HG03442 (cell line): ENCODE results near the gene CPEB2.

Experiments
- ATAC-seq: cut with Tn5 transposase; IDR thresholded peaks from one replicate; pipeline ENCODE4 v1.9.1; 2021; ENCODE audit warnings: mild to moderate bottlenecking, moderate library complexity; ENCODE audit not compliant: unreplicated experiment

Gene CPEB2

DNA sequence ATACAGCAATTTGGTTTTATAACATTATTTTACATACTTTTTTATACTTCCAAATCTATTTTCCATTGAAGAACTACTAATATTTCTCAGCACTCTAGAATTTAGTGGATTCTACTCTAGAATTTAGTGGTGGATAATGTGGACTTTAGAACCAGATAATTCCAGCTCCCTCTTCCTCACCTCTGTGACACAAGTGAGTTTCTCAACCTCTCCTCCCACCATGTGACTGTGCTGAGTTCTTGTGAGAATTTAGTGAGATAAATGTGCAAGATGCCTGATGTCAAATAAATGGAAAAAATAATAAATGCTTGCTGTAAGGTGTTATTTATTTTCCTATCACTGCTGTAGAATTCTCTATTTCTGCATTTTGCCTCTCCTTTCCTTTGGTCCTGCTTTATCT is 107.3 kb downstream of the CPEB2 start:
- no peak for ATAC-seq

DNA sequence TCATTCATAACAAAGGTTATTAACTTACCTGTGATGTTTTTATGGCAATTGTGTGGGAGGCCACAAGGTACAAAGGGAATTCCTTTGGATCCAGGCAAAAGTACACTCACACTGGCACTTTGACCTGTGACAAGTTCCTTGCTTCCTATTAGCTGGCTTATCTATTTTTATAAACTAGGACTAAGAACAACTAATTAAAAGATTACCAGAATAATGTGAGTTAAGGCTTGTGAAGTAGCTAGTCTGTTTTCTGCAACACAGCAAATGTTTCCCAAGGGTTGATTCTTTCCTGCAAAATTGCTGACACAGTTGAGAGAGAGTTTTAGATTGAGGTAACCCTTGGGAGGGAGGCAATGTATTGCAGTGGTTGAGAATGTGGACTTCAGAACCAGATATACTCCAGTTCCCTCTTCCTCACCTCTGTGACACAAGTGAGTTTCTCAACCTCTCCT is 107.9 kb downstream of the CPEB2 start:
- no peak for ATAC-seq

DNA sequence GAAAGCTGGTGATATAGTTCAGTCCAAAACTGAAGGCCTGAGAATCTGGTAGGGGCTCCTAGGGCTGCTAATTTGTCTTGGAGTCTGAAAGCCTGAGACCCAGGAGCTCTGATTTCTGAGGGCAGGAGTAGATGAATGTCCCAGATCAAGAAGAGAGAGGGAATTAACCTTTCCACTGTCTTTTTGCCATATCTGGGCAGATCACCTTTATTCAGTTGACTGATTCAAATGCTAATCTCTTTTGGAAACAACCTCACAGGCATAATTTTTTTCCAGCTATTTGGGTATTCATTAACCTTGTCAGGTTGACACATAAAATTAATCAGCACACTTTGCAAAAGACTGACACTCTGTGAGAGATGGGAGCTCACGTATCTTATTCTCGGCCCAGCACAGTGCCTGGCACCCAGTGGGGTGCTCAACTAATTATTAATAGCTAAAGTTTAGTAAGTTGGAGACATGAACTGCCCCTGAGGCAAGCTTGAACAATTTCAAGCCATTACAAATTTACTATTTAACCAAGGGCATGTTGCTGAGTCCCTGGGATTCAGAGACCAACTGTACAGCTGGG is 114.3 kb downstream of the CPEB2 start:
- ATAC-seq, result no peak

DNA sequence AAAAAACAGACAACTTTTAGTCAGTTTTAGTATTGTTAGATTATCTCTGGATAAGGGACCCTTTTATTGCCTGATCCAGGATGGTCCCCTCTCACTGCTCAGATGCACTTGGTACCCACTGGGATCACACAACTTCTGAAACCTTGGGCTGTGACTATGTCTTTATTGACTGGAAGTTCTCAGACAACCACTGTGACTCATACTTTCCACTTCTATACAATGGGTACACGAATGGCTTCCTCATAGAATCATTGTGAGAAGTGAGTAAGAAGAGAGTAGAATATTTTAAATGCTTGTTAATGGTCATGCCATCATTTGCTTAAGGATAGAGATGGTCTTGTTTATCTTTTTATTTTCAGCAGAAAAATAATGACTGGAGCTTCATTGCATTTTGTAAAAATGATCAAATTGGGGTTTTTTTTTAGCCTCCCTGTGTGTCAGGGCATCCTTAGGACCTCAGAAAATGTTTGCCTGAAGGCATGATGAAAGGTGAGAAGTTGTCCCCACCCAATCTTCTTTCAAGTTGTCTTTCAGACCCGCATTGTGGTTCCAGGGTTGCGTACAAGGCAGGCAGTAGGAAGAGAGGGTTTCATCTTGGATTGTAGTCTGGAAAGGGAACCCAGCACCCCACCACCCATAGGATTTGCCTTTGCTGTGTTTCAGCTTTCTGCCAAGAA is 115.1 kb downstream of the CPEB2 start:
- peak; percentile 88 for ATAC-seq

DNA sequence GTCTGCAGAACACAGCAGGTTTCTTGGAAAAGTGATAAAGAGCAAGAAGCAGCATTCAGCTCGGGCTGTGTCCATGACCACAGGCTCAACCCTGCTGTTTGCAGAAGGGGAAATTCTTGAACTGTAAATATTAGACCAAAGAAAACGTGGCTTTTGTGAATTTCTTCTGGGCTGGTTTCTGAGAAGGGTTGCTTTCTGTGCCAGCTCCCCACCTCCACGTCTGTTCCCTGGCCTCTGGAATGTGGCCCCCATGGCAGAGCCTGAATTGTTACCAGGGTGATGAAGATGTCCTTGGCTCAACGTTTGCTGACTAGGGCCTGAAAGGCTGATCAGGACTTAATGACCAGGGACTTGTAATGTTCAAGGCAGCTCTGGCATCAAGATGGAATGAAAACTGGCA is 116.0 kb downstream of the CPEB2 start:
- no peak for ATAC-seq
